ENCODE measurements around the gene GFY. TPM values are rescaled to one million over a fixed set of nuclear protein-coding genes. Genes with fewer than 3 reads are reported as not detected.

GFY gene
- total and polyA plus RNA-seq, 2 experiments from 2014 or later, result 1.2 TPM; not detected in 1

DNA sequence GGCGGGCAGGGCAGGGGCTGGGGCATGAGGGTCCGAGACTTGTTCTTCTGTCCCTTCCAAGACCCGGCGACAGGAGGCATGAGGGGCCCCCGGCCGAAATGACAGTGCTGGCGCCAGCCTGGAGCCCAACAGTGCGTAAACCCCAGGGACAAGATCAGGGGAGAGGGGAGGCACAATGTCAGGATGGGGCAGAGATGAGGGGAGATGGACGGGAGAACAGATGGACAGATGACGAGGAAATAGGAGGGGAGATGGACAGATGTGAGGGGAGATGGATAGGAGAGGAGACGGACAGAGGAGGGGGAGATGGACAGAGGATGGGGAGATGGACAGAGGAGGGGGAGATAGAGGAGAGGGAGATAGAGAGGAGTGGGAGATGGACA is 49.3 kb downstream of the GFY start (continued):
- no peak for TF ChIP-seq ETS1 (IDR thresholded peaks at IDR 0.05)

DNA sequence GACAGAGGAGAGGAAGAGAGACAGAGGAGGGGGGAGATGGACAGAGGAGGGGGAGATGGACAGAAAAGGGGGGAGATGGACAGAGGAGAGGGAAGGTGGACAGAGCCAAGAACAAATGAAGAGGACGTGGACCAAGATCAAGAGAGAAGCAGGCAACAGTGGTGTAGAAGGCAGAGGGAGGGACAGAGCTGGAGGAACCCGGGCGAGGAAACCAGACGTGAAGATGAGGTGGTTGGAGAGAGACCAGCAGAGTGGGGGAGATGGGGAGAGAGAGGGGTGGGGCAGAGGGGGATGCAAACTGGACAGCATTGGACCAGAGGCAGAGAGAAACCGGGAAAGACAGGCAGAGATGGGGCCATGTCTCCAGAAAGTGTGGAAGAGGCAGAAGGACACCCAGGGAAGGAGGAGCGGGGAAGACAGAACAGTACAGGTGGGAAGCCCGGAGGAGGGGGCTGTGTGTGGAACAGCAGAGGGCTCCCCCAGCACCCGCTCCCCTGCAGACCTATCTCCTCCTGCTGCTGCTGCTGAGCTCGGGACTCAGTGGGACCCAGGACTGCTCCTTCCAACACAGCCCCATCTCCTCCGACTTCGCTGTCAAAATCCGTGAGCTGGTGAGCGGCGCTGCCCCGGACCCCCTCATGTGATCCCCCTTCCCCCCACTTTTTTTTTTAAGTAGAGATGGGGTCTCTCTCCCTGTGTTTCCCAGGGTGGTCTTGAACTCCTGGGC is 50.2 kb downstream of the GFY start:
- Mint-ChIP-seq H3K4me1 (peaks cover 17% of the 10 kb centered on the region), H3K27me3 (ENCODE audit: insufficient read depth, low read depth, poor library complexity) (peaks cover 23% of the 10 kb centered on the region), H3K36me3 (ENCODE audit: low read depth) (peaks cover 11% of the 10 kb centered on the region; the same call in 2 of the 3 replicates), H3K9me3 (peaks cover 3% of the 10 kb centered on the region; the same call in 2 of the 3 replicates), H3K27ac (no peak overlapping the region), H3K4me3 (no peak overlapping the region; the same call in 2 of the 3 replicates)
- no peaks in the 10 kb centered on the region for H3K9me2 ChIP-seq (ENCODE audit: insufficient read depth)
- no peaks in the 10 kb centered on the region for H3K36me3 ChIP-seq (ENCODE audit: insufficient read depth)
- H3K79me2 ChIP-seq (replicated peaks; ENCODE audit: insufficient read depth), result no peaks in the 10 kb centered on the region
- H2AFZ ChIP-seq, result peak overlapping the region; percentile 43; the same call in 1 of the 2 replicates
- DNase-seq (ENCODE audit: low spot score), result no peak
- H3K27me3 ChIP-seq (ENCODE audit: insufficient read depth), result no peaks in the 10 kb centered on the region; the same call in 1 of the 2 replicates
- no peaks in the 10 kb centered on the region for H4K20me1 ChIP-seq (replicated peaks; ENCODE audit: insufficient read depth)
- peaks cover 18% of the 10 kb centered on the region; the same call in 1 of the 2 replicates for H3F3A ChIP-seq (replicated peaks; ENCODE audit: low read depth)
- no peak overlapping the region for H3K27ac ChIP-seq (ENCODE audit: low read depth)
- peaks cover 5% of the 10 kb centered on the region; the same call in 1 of the 2 replicates for H3K4me1 ChIP-seq (ENCODE audit: insufficient read depth)
- H3K4me2 ChIP-seq, result peak overlapping the region; percentile 65; the same call in 1 of the 2 replicates
- no peak for ATAC-seq
- no peak overlapping the region; the same call in 1 of the 2 replicates for H3K4me3 ChIP-seq
- TF ChIP-seq ETS1 (IDR thresholded peaks at IDR 0.05) (no peak), ZNF114 (CRISPR knock-in tag; IDR thresholded peaks at IDR 0.05) (no peak), CTCF (conservative IDR thresholded peaks at IDR 0.05; ENCODE audit: low read depth in 2 of 2) (no peak), EZH2 (IDR thresholded peaks at IDR 0.05; ENCODE audit: low read depth, unreplicated experiment) (no peak), STAT1 (IDR thresholded peaks at IDR 0.05; ENCODE audit: unreplicated experiment) (no peak), ZNF462 (CRISPR knock-in tag; IDR thresholded peaks at IDR 0.05) (no peak), EZH2phosphoT487 (IDR thresholded peaks at IDR 0.05; ENCODE audit: unreplicated experiment) (no peak), POLR2AphosphoS5 (IDR thresholded peaks at IDR 0.05; ENCODE audit: low read depth) (no peak)
- TF ChIP-seq, protein P1, sequence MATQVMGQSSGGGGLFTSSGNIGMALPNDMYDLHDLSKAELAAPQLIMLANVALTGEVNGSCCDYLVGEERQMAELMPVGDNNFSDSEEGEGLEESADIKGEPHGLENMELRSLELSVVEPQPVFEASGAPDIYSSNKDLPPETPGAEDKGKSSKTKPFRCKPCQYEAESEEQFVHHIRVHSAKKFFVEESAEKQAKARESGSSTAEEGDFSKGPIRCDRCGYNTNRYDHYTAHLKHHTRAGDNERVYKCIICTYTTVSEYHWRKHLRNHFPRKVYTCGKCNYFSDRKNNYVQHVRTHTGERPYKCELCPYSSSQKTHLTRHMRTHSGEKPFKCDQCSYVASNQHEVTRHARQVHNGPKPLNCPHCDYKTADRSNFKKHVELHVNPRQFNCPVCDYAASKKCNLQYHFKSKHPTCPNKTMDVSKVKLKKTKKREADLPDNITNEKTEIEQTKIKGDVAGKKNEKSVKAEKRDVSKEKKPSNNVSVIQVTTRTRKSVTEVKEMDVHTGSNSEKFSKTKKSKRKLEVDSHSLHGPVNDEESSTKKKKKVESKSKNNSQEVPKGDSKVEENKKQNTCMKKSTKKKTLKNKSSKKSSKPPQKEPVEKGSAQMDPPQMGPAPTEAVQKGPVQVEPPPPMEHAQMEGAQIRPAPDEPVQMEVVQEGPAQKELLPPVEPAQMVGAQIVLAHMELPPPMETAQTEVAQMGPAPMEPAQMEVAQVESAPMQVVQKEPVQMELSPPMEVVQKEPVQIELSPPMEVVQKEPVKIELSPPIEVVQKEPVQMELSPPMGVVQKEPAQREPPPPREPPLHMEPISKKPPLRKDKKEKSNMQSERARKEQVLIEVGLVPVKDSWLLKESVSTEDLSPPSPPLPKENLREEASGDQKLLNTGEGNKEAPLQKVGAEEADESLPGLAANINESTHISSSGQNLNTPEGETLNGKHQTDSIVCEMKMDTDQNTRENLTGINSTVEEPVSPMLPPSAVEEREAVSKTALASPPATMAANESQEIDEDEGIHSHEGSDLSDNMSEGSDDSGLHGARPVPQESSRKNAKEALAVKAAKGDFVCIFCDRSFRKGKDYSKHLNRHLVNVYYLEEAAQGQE (IDR thresholded peaks at IDR 0.05; ENCODE audit: unreplicated experiment), result no peak
